GM12874 (cell line): ENCODE data around the gene TRAPPC14.

Experiments used
- CTCF ChIP-seq: IDR thresholded peaks from 2 replicates; pipeline ENCODE4 v1.5.1; 2011; ENCODE audit warnings: low read depth, mild to moderate bottlenecking, control low read depth, low read length, moderate library complexity; ENCODE audit not compliant: insufficient read depth

TRAPPC14 gene

GRCh38 chr7:100152404-100152803 lies 6.1 kb downstream of the TRAPPC14 start:
- TF ChIP-seq CTCF, result no peak

- TF ChIP-seq CTCF, result no peak
These were observed 9.8 kb downstream of the TRAPPC14 start, which contains the start of gene LAMTOR4 for GRCh38 chr7:100148559-100149328. LAMTOR4 (plus strand) TSS chr7:100148918; CDS start chr7:100148973, 55 bp downstream.

GRCh38 chr7:100148225-100148558 lies 10.3 kb downstream of the TRAPPC14 start:
- TF ChIP-seq CTCF, result no peak

- no peak for TF ChIP-seq CTCF
These were observed 11.2 kb downstream of the TRAPPC14 start for GRCh38 chr7:100147278-100147677.

- no peak for TF ChIP-seq CTCF
These were observed 16.1 kb downstream of the TRAPPC14 start for GRCh38 chr7:100142461-100142860.

GRCh38 chr7:100141555-100141949 lies 17.0 kb downstream of the TRAPPC14 start:
- TF ChIP-seq CTCF, result no peak

GRCh38 chr7:100137851-100138760 lies 20.4 kb downstream of the TRAPPC14 start:
- no peak for TF ChIP-seq CTCF
